Measurements from ENCODE around the gene KRT84. TPM values are rescaled to one million over a fixed set of nuclear protein-coding genes. Genes with fewer than 3 reads are reported as not detected.

KRT84 gene
- total RNA-seq, 1 donor from 2014 or later, result not detected

DNA sequence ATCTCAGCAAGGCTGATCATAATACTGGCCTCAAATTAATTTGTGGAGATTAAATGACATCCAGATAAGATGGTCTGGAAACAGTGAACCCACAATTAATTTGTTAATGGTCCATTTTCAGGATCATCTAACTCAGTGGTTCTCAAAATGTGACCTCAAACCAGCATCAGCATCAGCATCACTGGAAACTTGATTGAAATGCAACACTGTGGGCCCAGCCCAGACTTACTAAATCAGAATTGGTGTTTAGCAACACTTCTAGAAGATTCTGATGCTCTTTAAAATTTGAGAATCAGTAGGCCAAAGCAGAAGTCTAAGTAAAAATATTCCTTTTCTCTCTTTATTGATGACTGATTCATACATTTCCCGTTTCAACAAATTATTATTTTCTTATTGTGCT, 31.3 kb upstream of the KRT84 start:
- intact Hi-C loops (cut with DNase I), result no loop called here
- Histone ChIP-seq H3K4me3 (no peak overlapping the region), H3K36me3 (no peaks in the 10 kb centered on the region), H3K4me1 (peaks cover 4% of the 10 kb centered on the region), H3K27ac (no peak overlapping the region), H3K9me3 (no peaks in the 10 kb centered on the region), H3K27me3 (ENCODE audit: low read depth) (peaks cover 8% of the 10 kb centered on the region)
- no peak for DNase-seq
- TF ChIP-seq CTCF (IDR thresholded peaks at IDR 0.05), result no peak
- no peak for ATAC-seq

DNA sequence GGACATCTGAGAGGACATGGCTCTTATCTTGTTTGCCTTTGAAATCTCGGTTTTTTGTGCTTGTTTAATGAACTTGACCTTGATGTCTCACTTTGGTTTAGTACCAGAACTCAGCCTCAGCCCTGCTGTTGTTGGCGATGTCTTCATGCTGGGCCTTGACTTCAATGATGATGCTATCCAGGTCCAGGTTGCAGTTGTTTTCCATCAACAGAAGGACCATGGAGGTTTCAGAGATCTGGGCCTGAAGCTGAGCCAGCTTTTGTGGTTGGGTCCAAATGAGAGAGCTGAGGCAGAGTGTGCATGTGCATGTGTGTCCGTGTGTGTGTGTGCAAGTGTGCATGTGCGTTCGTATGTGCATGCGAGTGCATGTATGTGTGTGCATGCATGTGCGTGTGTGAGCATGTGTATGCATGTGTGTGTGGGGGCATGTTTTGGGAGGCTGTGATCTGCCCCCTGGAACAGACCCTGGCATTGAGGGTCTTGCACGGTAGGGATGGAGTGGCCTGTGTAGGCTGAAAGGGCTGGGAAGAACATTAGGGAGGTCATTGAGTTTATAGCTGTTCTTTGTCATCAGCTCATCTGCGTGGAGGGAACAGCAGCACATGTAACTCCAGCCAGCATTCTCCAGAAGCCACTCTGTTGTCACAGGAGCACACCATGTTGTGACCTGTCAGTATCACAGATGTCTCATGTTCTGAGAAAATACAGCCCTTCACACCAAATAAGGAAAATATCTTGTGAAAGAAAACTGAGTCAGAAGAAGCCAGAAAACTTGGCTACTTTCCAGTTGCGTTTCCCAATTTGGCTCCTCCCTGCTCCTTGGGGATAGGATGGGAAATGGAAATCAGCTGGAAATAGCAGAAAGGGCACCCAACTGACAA, 30.7 kb upstream of the KRT84 start:
- H3K4me3 ChIP-seq, result no peak overlapping the region
- peaks cover 4% of the 10 kb centered on the region for H3K4me1 ChIP-seq
- ATAC-seq, result peak; percentile 44 to 62
- no peak for DNase-seq
- H3K27me3 ChIP-seq (ENCODE audit: low read depth), result peaks cover 5% of the 10 kb centered on the region
- TF ChIP-seq CTCF (IDR thresholded peaks at IDR 0.05), result no peak
- H3K36me3 ChIP-seq, result no peaks in the 10 kb centered on the region
- H3K27ac ChIP-seq, result no peak overlapping the region
- no peaks in the 10 kb centered on the region for H3K9me3 ChIP-seq
- intact Hi-C loops (cut with DNase I), result no loop called here

- Histone ChIP-seq H3K27ac (no peak overlapping the region), H3K36me3 (no peaks in the 10 kb centered on the region), H3K9me3 (no peaks in the 10 kb centered on the region), H3K27me3 (ENCODE audit: low read depth) (peaks cover 5% of the 10 kb centered on the region), H3K4me1 (peaks cover 4% of the 10 kb centered on the region), H3K4me3 (no peak overlapping the region)
- no peak for DNase-seq
- TF ChIP-seq CTCF (IDR thresholded peaks at IDR 0.05), result no peak
- ATAC-seq, result no peak
- intact Hi-C loops (cut with DNase I), result no loop called here
Observed at GRCh38 chr12:52414936-52415335, 29.5 kb upstream of the KRT84 start.

DNA sequence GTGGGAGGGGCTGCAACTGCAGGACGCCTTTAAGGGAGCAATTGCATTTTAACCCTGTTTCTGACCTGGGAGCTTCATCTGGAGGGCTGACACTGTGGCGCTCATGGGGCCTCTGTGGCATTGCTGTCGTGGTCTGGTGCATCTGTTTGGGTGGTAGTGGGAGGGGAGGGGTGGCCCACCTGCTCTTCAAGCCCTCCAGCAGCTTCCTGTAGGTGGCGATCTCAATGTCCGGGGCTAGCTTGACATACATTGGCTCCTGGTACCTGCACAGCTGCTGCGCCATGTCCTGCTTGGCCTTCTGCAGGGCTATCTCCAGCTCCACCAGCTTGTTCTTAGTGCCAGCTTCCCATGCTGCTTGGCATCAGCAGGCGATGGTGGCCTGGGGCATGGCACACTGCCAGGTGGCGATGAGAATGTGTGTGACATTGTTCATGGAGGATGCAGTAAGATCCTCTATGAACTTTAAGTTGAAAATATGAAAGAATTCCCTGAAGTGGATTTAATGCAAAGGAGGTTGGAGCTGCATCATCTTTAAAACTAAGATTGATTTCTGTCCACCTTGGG, 28.4 kb upstream of the KRT84 start:
- intact Hi-C loops (cut with DNase I), result no loop called here
- TF ChIP-seq CTCF (IDR thresholded peaks at IDR 0.05), result no peak
- no peaks in the 10 kb centered on the region for H3K36me3 ChIP-seq
- DNase-seq (no peak), ATAC-seq (no peak)
- no peak overlapping the region for H3K4me3 ChIP-seq
- H3K9me3 ChIP-seq, result no peaks in the 10 kb centered on the region
- H3K4me1 ChIP-seq, result peaks cover 4% of the 10 kb centered on the region
- H3K27ac ChIP-seq, result no peak overlapping the region
- H3K27me3 ChIP-seq (ENCODE audit: low read depth), result peaks cover 5% of the 10 kb centered on the region

DNA sequence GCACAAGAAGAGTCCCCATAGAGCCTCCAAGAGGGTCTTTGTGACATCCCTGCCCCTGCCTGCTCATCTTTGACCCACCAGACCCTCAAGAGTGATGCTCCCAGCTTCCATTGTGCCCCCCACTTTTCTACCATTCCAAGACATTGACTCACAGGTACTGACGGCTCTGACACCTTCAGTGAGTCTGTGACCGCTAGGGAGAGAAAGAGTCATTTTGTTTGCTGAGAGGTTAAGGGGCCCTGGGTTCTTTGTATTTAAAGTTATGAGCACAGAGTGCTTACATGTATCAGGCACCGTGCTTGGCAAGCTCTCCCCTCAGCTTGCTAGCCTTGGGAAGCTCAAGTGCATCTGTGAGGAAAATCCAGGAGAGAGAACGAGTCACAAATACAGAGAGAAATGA, 27.8 kb upstream of the KRT84 start:
- Histone ChIP-seq H3K36me3 (no peaks in the 10 kb centered on the region), H3K27me3 (ENCODE audit: low read depth) (peaks cover 6% of the 10 kb centered on the region), H3K4me1 (peaks cover 4% of the 10 kb centered on the region), H3K27ac (no peak overlapping the region), H3K9me3 (no peaks in the 10 kb centered on the region), H3K4me3 (no peak overlapping the region)
- intact Hi-C loops (cut with DNase I), result no loop called here
- no peak for TF ChIP-seq CTCF (IDR thresholded peaks at IDR 0.05)
- DNase-seq (no peak), ATAC-seq (no peak)

Measured in lower lobe of right lung (tissue), 2 donors.